A549 (cell line): Measurements from ENCODE around the gene HSD11B2. TPM values are rescaled to one million over a fixed set of nuclear protein-coding genes. Genes with fewer than 3 reads are reported as not detected.

ENCODE experiments used
- ATAC-seq, 2 experiments: fragments of 200-7000 bp in 1 of 2; fragments of >200 bp in 1 of 2; cut with Nextera tagmentation in 1 of 2; cut with Tn5 transposase in 1 of 2; 3 replicates each; pipeline versions ENCODE4 v1.8.0 to v1.9.1; 2018 to 2020; ENCODE audit warnings: mild to moderate bottlenecking in 1 of 2, moderate library complexity in 1 of 2
- CTCF ChIA-PET: fragments of 300-600 bp; sonication (Branson Sonifier 250); formaldehyde crosslinking; extraction: SDS; loops from one replicate; lab custom pipeline; 2021; ENCODE audit warnings: antibody characterized with exemption, inconsistent platforms; lab: Yijun Ruan, JAX
- POLR2A ChIA-PET: fragments of 350-600 bp; formaldehyde crosslinking; extraction: SDS; loops from one replicate; lab custom pipeline; 2021; ENCODE audit warnings: antibody characterized with exemption, inconsistent platforms; lab: Yijun Ruan, JAX
- DNase-seq, 2 experiments: peaks; one replicate each; pipeline versions ENCODE4 v3.0.0 to v3.0.0-alpha.2; 2011 to 2016; ENCODE audit warnings: low read depth in 1 of 2, low spot score in 1 of 2
- FAIRE-seq: peaks from 2 replicates; lab custom pipeline; 2011; peaks lifted over from hg19 to GRCh38; lab: Jason Lieb, UNC
- H3K27ac ChIP-seq, 2 experiments: fragments of >200 bp; sonication (Bioruptor Twin); formaldehyde crosslinking; 3 replicates each; pipeline ENCODE4 v1.5.1; 2016 to 2017
- H3K4me1 ChIP-seq: fragments of >200 bp; sonication (Bioruptor Twin); formaldehyde crosslinking; 3 replicates; pipeline ENCODE4 v1.6.1; 2016
- H3K4me2 ChIP-seq: fragments of >200 bp; sonication (Bioruptor Twin); formaldehyde crosslinking; 3 replicates; pipeline ENCODE4 v1.6.1; 2016
- H3K4me3 ChIP-seq: fragments of >200 bp; sonication (Bioruptor Twin); formaldehyde crosslinking; 3 replicates; pipeline ENCODE4 v1.5.1; 2016
- H3K9me3 ChIP-seq: fragments of >200 bp; sonication (Bioruptor Twin); formaldehyde crosslinking; 3 replicates; pipeline ENCODE4 v1.6.1; 2016
- CEBPB ChIP-seq, 2 experiments: fragments of >200 bp in 1 of 2; sonication (Bioruptor Twin) in 1 of 2; formaldehyde crosslinking in 1 of 2; IDR thresholded peaks; 2 replicates each; pipeline ENCODE4 v1.6.1; 2012 to 2016
- CHD4 ChIP-seq: fragments of 200-600 bp; sonication (generic); IDR thresholded peaks from 2 replicates; pipeline ENCODE4 v1.6.1; 2016; ENCODE audit warnings: antibody characterized with exemption, mild to moderate bottlenecking, borderline replicate concordance
- EHF ChIP-seq: fragments of 250-450 bp; sonication (Bioruptor Pico); IDR thresholded peaks from 2 replicates; pipeline ENCODE4 v1.5.0; 2020; ENCODE audit warnings: mild to moderate bottlenecking
- EHMT2 ChIP-seq: fragments of 200-600 bp; sonication (generic); IDR thresholded peaks from 2 replicates; pipeline ENCODE4 v1.6.1; 2016; ENCODE audit warnings: antibody characterized with exemption, low read depth, mild to moderate bottlenecking, moderate library complexity
- HEYL ChIP-seq: fragments of 250-450 bp; sonication (Bioruptor Pico); IDR thresholded peaks from 2 replicates; pipeline ENCODE4 v1.8.0; 2021; ENCODE audit warnings: mild to moderate bottlenecking, moderate library complexity
- HOXA7 ChIP-seq: fragments of 250-450 bp; sonication (Bioruptor Pico); IDR thresholded peaks from 2 replicates; pipeline ENCODE4 v1.5.0; 2020; ENCODE audit warnings: mild to moderate bottlenecking, moderate library complexity
- HOXB5 ChIP-seq: fragments of 250-450 bp; sonication (Bioruptor Pico); IDR thresholded peaks from 2 replicates; pipeline ENCODE4 v1.5.0; 2020; ENCODE audit warnings: mild to moderate bottlenecking, moderate library complexity
- JUNB ChIP-seq: fragments of >200 bp; sonication (Bioruptor Twin); formaldehyde crosslinking; IDR thresholded peaks from 2 replicates; pipeline ENCODE4 v1.6.1; 2016
- KDM1A ChIP-seq: fragments of 200-600 bp; sonication (generic); IDR thresholded peaks from 2 replicates; pipeline ENCODE4 v1.6.1; 2016; ENCODE audit warnings: low read depth, mild to moderate bottlenecking
- KDM5A ChIP-seq: fragments of 200-600 bp; sonication (generic); IDR thresholded peaks from 2 replicates; pipeline ENCODE4 v1.6.1; 2016; ENCODE audit warnings: antibody characterized with exemption, mild to moderate bottlenecking
- MAZ ChIP-seq: fragments of 150-350 bp; IDR thresholded peaks from 2 replicates; pipeline ENCODE4 v1.6.1; 2014; ENCODE audit warnings: antibody characterized with exemption, low read depth, low read length, borderline replicate concordance
- MYC ChIP-seq: IDR thresholded peaks from 2 replicates; pipeline ENCODE4 v1.6.1; 2012; ENCODE audit warnings: mild to moderate bottlenecking, inconsistent platforms, low read length, improper control_type of control experiment, borderline replicate concordance
- NFE2L2 ChIP-seq: fragments of 150-350 bp; conservative IDR thresholded peaks from 2 replicates; pipeline ENCODE4 v1.6.1; 2014; ENCODE audit warnings: low read length
- NPAS2 ChIP-seq: fragments of 250-450 bp; sonication (Bioruptor Pico); IDR thresholded peaks from 2 replicates; pipeline ENCODE4 v1.8.0; 2022; ENCODE audit warnings: mild to moderate bottlenecking, moderate library complexity, borderline replicate concordance
- NR3C1 ChIP-seq: fragments of >200 bp; sonication (Bioruptor Twin); formaldehyde crosslinking; IDR thresholded peaks from 3 replicates; pipeline ENCODE4 v1.6.1; 2017
- POLR2AphosphoS2 ChIP-seq: conservative IDR thresholded peaks from 2 replicates; pipeline ENCODE4 v1.6.1; 2012; ENCODE audit warnings: low read length, improper control_type of control experiment, inconsistent platforms
- RAD21 ChIP-seq, 2 experiments: fragments of >200 bp in 1 of 2; sonication (Bioruptor Twin) in 1 of 2; formaldehyde crosslinking in 1 of 2; IDR thresholded peaks in 1 of 2; conservative IDR thresholded peaks in 1 of 2; 2 replicates in 1 of 2; 3 replicates in 1 of 2; pipeline ENCODE4 v1.6.1; 2012 to 2018; ENCODE audit warnings: inconsistent platforms in 1 of 2
- RARB ChIP-seq: fragments of 250-450 bp; sonication (Bioruptor Pico); IDR thresholded peaks from 2 replicates; pipeline ENCODE4 v1.8.0; 2021; ENCODE audit warnings: mild to moderate bottlenecking, moderate library complexity
- RCOR1 ChIP-seq: fragments of 150-350 bp; IDR thresholded peaks from 2 replicates; pipeline ENCODE4 v1.6.1; 2014; ENCODE audit warnings: antibody characterized with exemption, low read length, low read depth
- RFX5 ChIP-seq: fragments of 450-650 bp; IDR thresholded peaks from 2 replicates; pipeline ENCODE4 v1.7.1; 2014; ENCODE audit warnings: antibody characterized with exemption, mild to moderate bottlenecking, moderate library complexity
- RNF2 ChIP-seq: fragments of 200-600 bp; sonication (generic); IDR thresholded peaks from 2 replicates; pipeline ENCODE4 v1.6.1; 2016; ENCODE audit warnings: low read depth, mild to moderate bottlenecking, antibody characterized with exemption, moderate library complexity, borderline replicate concordance
- TFCP2L1 ChIP-seq: fragments of 250-450 bp; sonication (Bioruptor Pico); IDR thresholded peaks from 2 replicates; pipeline ENCODE4 v1.5.0; 2021; ENCODE audit warnings: mild to moderate bottlenecking
- ZC3H11A ChIP-seq: fragments of 450-650 bp; IDR thresholded peaks from 2 replicates; pipeline ENCODE4 v1.6.1; 2014; ENCODE audit warnings: antibody characterized with exemption, mild to moderate bottlenecking
- ZSCAN20 ChIP-seq: fragments of 250-450 bp; sonication (Bioruptor Pico); IDR thresholded peaks from 2 replicates; pipeline ENCODE4 v1.8.0; 2022; ENCODE audit warnings: mild to moderate bottlenecking, moderate library complexity
- WGBS: methylation state at CpG from one replicate; pipeline ENCODE4 v1.1.6; 2017; ENCODE audit errors: missing lambda C conversion rate; 5-methylcytosine and 5-hydroxymethylcytosine counted together
- polyA plus RNA-seq, 4 experiments: library from polyadenylated mRNA; depleted of rRNA in 3 of 4; stranded (reverse); fragments of >200 nt; fragmentation: RNase III in 1 of 4; extraction: RNeasy Plus Mini Kit Qiagen cat#74134 plus additional on column Dnase treatment in 1 of 4; gene quantifications; 2 replicates in 3 of 4; 3 replicates in 1 of 4; pipeline ENCODE4 v1.2.3, GENCODE V29; 2011 to 2017
- TF ChIP-seq, protein P1 (sequence below): fragments of 450-650 bp; IDR thresholded peaks from 2 replicates; pipeline ENCODE4 v1.6.1; 2014; ENCODE audit warnings: antibody characterized with exemption
- TF ChIP-seq, protein P2 (sequence below): fragments of >200 bp; sonication (Bioruptor Twin); formaldehyde crosslinking; IDR thresholded peaks from 3 replicates; pipeline ENCODE4 v1.6.1; 2016
- TF ChIP-seq, protein P3 (sequence below): fragments of 250-450 bp; sonication (Bioruptor Pico); IDR thresholded peaks from 2 replicates; pipeline ENCODE4 v1.5.0; 2020; ENCODE audit warnings: low read depth, mild to moderate bottlenecking, moderate library complexity
- TF ChIP-seq, protein P4 (sequence below): IDR thresholded peaks from 2 replicates; pipeline ENCODE4 v1.6.1; 2012

The HSD11B2 gene
- polyA plus RNA-seq, 2 of the 4 experiments (the other 2 are of a cell fraction): 0.53 to 1.6 TPM

DNA sequence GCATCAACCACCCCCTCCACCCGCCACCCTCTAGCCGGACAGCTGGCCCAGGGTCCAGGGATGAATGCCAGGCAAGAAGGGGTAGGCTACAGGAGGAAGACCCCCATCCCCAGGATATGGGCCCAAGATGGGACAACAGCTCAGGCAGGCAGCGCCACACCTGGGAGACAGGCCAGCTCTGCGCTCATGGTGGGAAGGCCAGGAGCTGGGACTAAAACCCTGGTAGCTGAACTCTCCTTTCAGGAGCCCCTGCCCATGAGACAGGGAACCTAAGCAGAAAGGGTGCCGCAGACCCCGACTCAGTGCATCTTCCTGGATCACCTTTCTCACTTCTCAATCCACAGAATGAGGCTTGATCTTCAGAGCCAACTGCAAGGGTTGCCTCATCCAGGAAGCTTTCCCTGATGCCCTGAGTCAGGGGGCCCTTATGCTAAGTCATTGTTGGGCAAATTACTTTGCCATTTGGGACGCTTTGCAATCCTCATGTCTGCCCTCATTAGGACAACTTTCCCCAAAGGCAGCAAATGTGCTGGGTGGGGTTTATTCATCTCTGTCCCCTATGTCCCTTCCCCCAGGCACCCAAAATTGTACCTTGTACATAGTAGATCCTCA is 23.6 kb upstream of the HSD11B2 start:
- Histone ChIP-seq H3K27ac (no peak overlapping the region), H3K4me1 (peaks cover 11% of the 10 kb centered on the region; the same call in 2 of the 3 replicates), H3K4me3 (no peak overlapping the region), H3K9me3 (no peaks in the 10 kb centered on the region), H3K4me2 (no peak overlapping the region)
- WGBS: 88% methylated on average over 7 of the region's 7 CpGs
- no peak for FAIRE-seq
- no peak; a peak in 1 of 6 replicates for ATAC-seq
- no peak for DNase-seq
- TF ChIP-seq KDM1A: no peak
- no peak for TF ChIP-seq MYC
- TF ChIP-seq NFE2L2: no peak
- TF ChIP-seq ZSCAN20: no peak
- TF ChIP-seq ZC3H11A: no peak
- TF ChIP-seq, protein P1, sequence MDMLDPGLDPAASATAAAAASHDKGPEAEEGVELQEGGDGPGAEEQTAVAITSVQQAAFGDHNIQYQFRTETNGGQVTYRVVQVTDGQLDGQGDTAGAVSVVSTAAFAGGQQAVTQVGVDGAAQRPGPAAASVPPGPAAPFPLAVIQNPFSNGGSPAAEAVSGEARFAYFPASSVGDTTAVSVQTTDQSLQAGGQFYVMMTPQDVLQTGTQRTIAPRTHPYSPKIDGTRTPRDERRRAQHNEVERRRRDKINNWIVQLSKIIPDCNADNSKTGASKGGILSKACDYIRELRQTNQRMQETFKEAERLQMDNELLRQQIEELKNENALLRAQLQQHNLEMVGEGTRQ: no peak
- TF ChIP-seq, protein P2, sequence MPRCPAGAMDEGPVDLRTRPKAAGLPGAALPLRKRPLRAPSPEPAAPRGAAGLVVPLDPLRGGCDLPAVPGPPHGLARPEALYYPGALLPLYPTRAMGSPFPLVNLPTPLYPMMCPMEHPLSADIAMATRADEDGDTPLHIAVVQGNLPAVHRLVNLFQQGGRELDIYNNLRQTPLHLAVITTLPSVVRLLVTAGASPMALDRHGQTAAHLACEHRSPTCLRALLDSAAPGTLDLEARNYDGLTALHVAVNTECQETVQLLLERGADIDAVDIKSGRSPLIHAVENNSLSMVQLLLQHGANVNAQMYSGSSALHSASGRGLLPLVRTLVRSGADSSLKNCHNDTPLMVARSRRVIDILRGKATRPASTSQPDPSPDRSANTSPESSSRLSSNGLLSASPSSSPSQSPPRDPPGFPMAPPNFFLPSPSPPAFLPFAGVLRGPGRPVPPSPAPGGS: no peak
- TF ChIP-seq, protein P3, sequence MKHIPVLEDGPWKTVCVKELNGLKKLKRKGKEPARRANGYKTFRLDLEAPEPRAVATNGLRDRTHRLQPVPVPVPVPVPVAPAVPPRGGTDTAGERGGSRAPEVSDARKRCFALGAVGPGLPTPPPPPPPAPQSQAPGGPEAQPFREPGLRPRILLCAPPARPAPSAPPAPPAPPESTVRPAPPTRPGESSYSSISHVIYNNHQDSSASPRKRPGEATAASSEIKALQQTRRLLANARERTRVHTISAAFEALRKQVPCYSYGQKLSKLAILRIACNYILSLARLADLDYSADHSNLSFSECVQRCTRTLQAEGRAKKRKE: no peak
- no peak for TF ChIP-seq RARB (CRISPR knock-in tag)
- no peak for TF ChIP-seq KDM5A
- TF ChIP-seq, protein P4, sequence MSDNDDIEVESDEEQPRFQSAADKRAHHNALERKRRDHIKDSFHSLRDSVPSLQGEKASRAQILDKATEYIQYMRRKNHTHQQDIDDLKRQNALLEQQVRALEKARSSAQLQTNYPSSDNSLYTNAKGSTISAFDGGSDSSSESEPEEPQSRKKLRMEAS: no peak
- no peak for TF ChIP-seq RFX5
- no peak for TF ChIP-seq RCOR1
- no peak for TF ChIP-seq HEYL (CRISPR knock-in tag)
- no peak for TF ChIP-seq CEBPB (IDR thresholded peaks at IDR 0.05)
- TF ChIP-seq RNF2: no peak
- ChIA-PET CTCF (interaction anchor here (0.6 to 3.6 kb wide), 11 partner anchors 8 to 825 kb away, joined by 3 to 17 read pairs (median 4); partner anchors contain the start of gene ZDHHC1), POLR2A (interaction anchor here (0.6 kb wide), 1 partner anchor 72 kb away, joined by 3 read pairs; no protein-coding TSS in a partner anchor)

DNA sequence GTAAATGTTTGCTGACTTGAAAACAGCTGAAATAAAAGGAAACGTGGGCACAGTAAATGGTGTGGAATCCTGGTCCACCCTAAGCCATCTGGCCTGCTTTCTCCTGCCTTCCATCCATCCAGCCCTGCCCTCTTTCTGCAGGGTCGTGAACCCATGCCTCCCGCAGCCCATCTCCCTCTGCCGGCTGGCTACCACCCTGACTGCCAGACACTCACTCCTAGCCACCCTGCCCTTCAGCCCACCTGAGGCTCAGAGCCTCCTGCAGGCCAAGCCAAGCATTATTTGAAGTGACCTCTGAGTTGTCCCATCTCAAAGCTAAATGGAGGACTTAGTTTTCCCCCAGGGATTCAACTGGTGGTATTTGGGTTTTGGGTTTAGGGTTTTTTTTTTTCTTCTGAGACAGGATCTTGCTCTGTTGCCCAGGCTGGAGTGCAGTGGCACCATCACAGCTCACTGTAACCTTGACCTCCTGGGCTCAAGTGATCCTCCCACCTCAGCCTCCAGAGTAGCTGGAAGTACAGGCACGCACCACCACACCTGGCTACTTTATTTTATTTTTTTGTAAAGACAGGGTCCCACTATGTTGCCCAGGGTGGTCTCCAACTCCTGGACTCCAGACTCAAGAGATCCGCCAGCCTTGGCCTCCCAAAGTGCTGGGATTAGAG is 23.0 kb upstream of the HSD11B2 start:
- CTCF ChIA-PET: interaction anchor here (0.6 to 3.6 kb wide), 13 partner anchors 9 to 825 kb away, joined by 3 to 17 read pairs (median 4); partner anchors contain the start of genes LRRC36, TPPP3 and ZDHHC1

DNA sequence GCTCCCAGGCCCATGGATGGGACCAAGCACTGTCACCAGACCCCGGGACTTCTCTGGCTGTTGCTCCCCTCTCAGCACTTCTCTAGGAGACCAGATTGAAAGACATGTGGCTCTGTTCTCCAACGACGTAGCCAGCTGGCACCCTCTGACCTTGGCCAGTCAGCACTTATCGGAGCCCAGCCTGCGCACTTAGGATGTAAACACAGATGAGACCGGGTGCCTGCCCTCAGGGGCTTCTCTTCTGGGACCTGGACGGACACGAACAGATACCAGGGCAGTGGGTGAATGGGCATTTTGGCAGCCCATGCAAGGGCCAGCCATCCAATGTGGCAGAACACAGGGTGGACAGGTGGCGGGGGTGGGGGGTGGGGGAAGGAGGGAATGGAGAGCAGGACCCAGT is 21.3 kb upstream of the HSD11B2 start:
- TF ChIP-seq NR3C1 (no peak), HOXB5 (no peak), EHMT2 (no peak), JUNB (no peak), EHF (CRISPR knock-in tag) (no peak), TFCP2L1 (no peak), RNF2 (no peak), NPAS2 (CRISPR knock-in tag) (no peak), RARB (CRISPR knock-in tag) (no peak), RCOR1 (no peak), MAZ (no peak), POLR2AphosphoS2 (no peak), HOXA7 (CRISPR knock-in tag) (no peak), RAD21 (conservative IDR thresholded peaks at IDR 0.05 in 1 of 2, IDR thresholded peaks at IDR 0.05 in 1 of 2) (no peak)

More for the DNA sequence above, 23.0 kb upstream of the HSD11B2 start:
- DNase-seq (no peak), FAIRE-seq (no peak), ATAC-seq (peak in 1 of 2 experiments; percentile 41; a peak in 3 of 6 replicates)
- H3K4me3 ChIP-seq: no peak overlapping the region
- H3K4me2 ChIP-seq: no peak overlapping the region
- peaks cover 11% of the 10 kb centered on the region; the same call in 2 of the 3 replicates for H3K4me1 ChIP-seq
- H3K27ac ChIP-seq: no peak overlapping the region
- POLR2A ChIA-PET: no interaction called here
- TF ChIP-seq CHD4: no peak
- H3K9me3 ChIP-seq: no peaks in the 10 kb centered on the region
- WGBS: 78% methylated on average over 6 of the region's 6 CpGs

More for the DNA sequence above, 21.3 kb upstream of the HSD11B2 start:
- H3K4me2 ChIP-seq: no peak overlapping the region
- no peak for ATAC-seq
- H3K4me1 ChIP-seq: peaks cover 11% of the 10 kb centered on the region; the same call in 2 of the 3 replicates
- POLR2A ChIA-PET: no interaction called here
- CTCF ChIA-PET: interaction anchor here (0.6 to 3.0 kb wide), 3 partner anchors 10 to 16 kb away, joined by 3 to 17 read pairs (median 4); partner anchors contain the start of gene TPPP3
- 90% methylated on average over 8 of the region's 9 CpGs for WGBS
- H3K4me3 ChIP-seq: no peak overlapping the region
- no peaks in the 10 kb centered on the region for H3K9me3 ChIP-seq
- DNase-seq: no peak
- 0 out of 6 replicates have a peak overlapping the region, but pooled peaks of 1 of the 2 experiments have one; percentile 8 for H3K27ac ChIP-seq
- no peak for FAIRE-seq
